ENCODE results near the gene KRT81.
A peak's percentile ranks its signal among the peaks of the same experiment; 100 is the strongest.

Gene KRT81

GRCh38 chr12:52284562-52285171, 6.7 kb downstream of the KRT81 start:
- ChIA-PET POLR2A (no interaction called here), CTCF (interaction anchor here (0.8 to 10.7 kb wide), 12 partner anchors 9 to 595 kb away, joined by 3 to 100 read pairs (median 4); no protein-coding TSS in a partner anchor)
- no peak for DNase-seq (ENCODE audit: low read depth, low spot score)
- TF ChIP-seq CTCF (IDR thresholded peaks at IDR 0.05; ENCODE audit: insufficient read depth, low read length, missing control alignments) = no peak
- no peak overlapping the region for H3K4me3 ChIP-seq (ENCODE audit: low read depth, low read length)

- POLR2A ChIA-PET = interaction anchor here (0.8 to 1.5 kb wide), 5 partner anchors 13 to 132 kb away, joined by 3 to 5 read pairs (median 3); no protein-coding TSS in a partner anchor
- DNase-seq (ENCODE audit: low read depth, low spot score) = peak; percentile 96
- no peak for TF ChIP-seq CTCF (IDR thresholded peaks at IDR 0.05; ENCODE audit: insufficient read depth, low read length, missing control alignments)
- H3K4me3 ChIP-seq (ENCODE audit: low read depth, low read length) = no peak overlapping the region
- CTCF ChIA-PET = interaction anchor here (0.9 to 10.7 kb wide), 14 partner anchors 12 to 599 kb away, joined by 3 to 146 read pairs (median 28); no protein-coding TSS in a partner anchor
Measured at GRCh38 chr12:52280796-52281560, 10.4 kb downstream of the KRT81 start.

- no peak overlapping the region for H3K4me3 ChIP-seq (ENCODE audit: low read depth, low read length)
- TF ChIP-seq CTCF (IDR thresholded peaks at IDR 0.05; ENCODE audit: insufficient read depth, low read length, missing control alignments) = no peak
- ChIA-PET POLR2A (interaction anchor here (1.0 to 1.5 kb wide), 3 partner anchors 27 to 56 kb away, joined by 3 to 5 read pairs (median 3); no protein-coding TSS in a partner anchor), CTCF (interaction anchor here (0.9 to 10.7 kb wide), 21 partner anchors 12 to 600 kb away, joined by 3 to 146 read pairs (median 17); partner anchors contain the start of gene KRT7)
- DNase-seq (ENCODE audit: low read depth, low spot score) = peak; percentile 83
Measured at GRCh38 chr12:52280319-52280795, 11.0 kb downstream of the KRT81 start.

- ChIA-PET CTCF (interaction anchor here (0.7 to 10.7 kb wide), 54 partner anchors 13 to 691 kb away, joined by 3 to 146 read pairs (median 7); partner anchors contain the start of genes KRT7, KRT80 and KRT83), POLR2A (interaction anchor here (0.8 to 1.5 kb wide), 4 partner anchors 27 to 56 kb away, joined by 3 read pairs; no protein-coding TSS in a partner anchor)
- DNase-seq (ENCODE audit: low read depth, low spot score) = no peak
- no peak for TF ChIP-seq CTCF (IDR thresholded peaks at IDR 0.05; ENCODE audit: insufficient read depth, low read length, missing control alignments)
- H3K4me3 ChIP-seq (ENCODE audit: low read depth, low read length) = no peak overlapping the region
Measured at GRCh38 chr12:52279422-52280318, 11.7 kb downstream of the KRT81 start.

- no peak for DNase-seq (ENCODE audit: low read depth, low spot score)
- POLR2A ChIA-PET = interaction anchor here (0.8 kb wide), 2 partner anchors 29 to 46 kb away, joined by 3 read pairs; no protein-coding TSS in a partner anchor
- H3K4me3 ChIP-seq (ENCODE audit: low read depth, low read length) = peak overlapping the region; percentile 13; the same call in 1 of the 2 replicates
- TF ChIP-seq CTCF (IDR thresholded peaks at IDR 0.05; ENCODE audit: insufficient read depth, low read length, missing control alignments) = peak; percentile 100
- CTCF ChIA-PET = interaction anchor here (0.7 to 10.7 kb wide), 57 partner anchors 12 to 692 kb away, joined by 3 to 146 read pairs (median 7); partner anchors contain the start of genes KRT7, KRT80 and KRT83
Measured at GRCh38 chr12:52278575-52279421, 12.5 kb downstream of the KRT81 start.

All from AG04449 (cell line).